ACC112 (cell line): Measurements from ENCODE around the gene MKRN2OS.
"Not testable (repeated sequence)": the region's sequence is repeated elsewhere in the genome, so short reads cannot be mapped to it uniquely, and the experiment has no call there.

ENCODE experiments used
- H2AFZ ChIP-seq: fragments of 200-600 bp; sonication (generic); one replicate; pipeline ENCODE4 v1.6.0; 2017; ENCODE audit warnings: antibody characterized with exemption, low read length; ENCODE audit not compliant: unreplicated experiment
- H3K27ac ChIP-seq: fragments of 200-600 bp; sonication (generic); 2 replicates; pipeline ENCODE4 v1.5.1; 2014; ENCODE audit warnings: low read depth, mild to moderate bottlenecking, antibody characterized with exemption, low read length, moderate library complexity
- H3K27me3 ChIP-seq: fragments of 200-600 bp; sonication (generic); 2 replicates; pipeline ENCODE4 v1.6.1; 2014; ENCODE audit warnings: mild to moderate bottlenecking, antibody characterized with exemption, low read length, moderate library complexity, mixed read lengths; ENCODE audit not compliant: insufficient read depth
- H3K36me3 ChIP-seq: fragments of 200-600 bp; sonication (generic); 2 replicates; pipeline ENCODE4 v1.6.1; 2016; ENCODE audit warnings: mild to moderate bottlenecking, antibody characterized with exemption, low read length, moderate library complexity, mixed read lengths; ENCODE audit not compliant: insufficient read depth
- H3K4me1 ChIP-seq: fragments of 200-600 bp; sonication (generic); one replicate; pipeline ENCODE4 v1.6.1; 2016; ENCODE audit warnings: low read length, mixed read lengths; ENCODE audit not compliant: insufficient read depth, unreplicated experiment, control insufficient read depth
- H3K4me3 ChIP-seq: fragments of 200-600 bp; sonication (generic); 2 replicates; pipeline ENCODE4 v1.5.1; 2014; ENCODE audit warnings: mild to moderate bottlenecking, low read depth, low read length
- H3K79me2 ChIP-seq: fragments of 200-600 bp; sonication (generic); one replicate; pipeline ENCODE4 v1.6.0; 2016; ENCODE audit warnings: low read length; ENCODE audit not compliant: control insufficient read depth, unreplicated experiment, insufficient read depth

The MKRN2OS gene

GRCh38 chr3:12549971-12550760 is 4.9 kb upstream of the MKRN2OS start:
- no peak overlapping the region for H3K27ac ChIP-seq
- no peak overlapping the region for H2AFZ ChIP-seq
- no peaks in the 10 kb centered on the region for H3K4me1 ChIP-seq
- no peaks in the 10 kb centered on the region for H3K79me2 ChIP-seq
- H3K27me3 ChIP-seq = no peaks in the 10 kb centered on the region
- H3K4me3 ChIP-seq = no peak overlapping the region
- no peaks in the 10 kb centered on the region for H3K36me3 ChIP-seq

- H2AFZ ChIP-seq = no peak overlapping the region
- H3K36me3 ChIP-seq = no peaks in the 10 kb centered on the region
- H3K4me1 ChIP-seq = no peaks in the 10 kb centered on the region
- no peak overlapping the region for H3K4me3 ChIP-seq
- no peaks in the 10 kb centered on the region for H3K27me3 ChIP-seq
- H3K79me2 ChIP-seq = no peaks in the 10 kb centered on the region
- no peak overlapping the region for H3K27ac ChIP-seq
Observed at GRCh38 chr3:12544652-12545472, 437 bp downstream of the MKRN2OS start.

- not testable (repeated sequence) for H2AFZ ChIP-seq, H3K27me3 ChIP-seq, H3K27ac ChIP-seq, H3K79me2 ChIP-seq, H3K4me3 ChIP-seq, H3K4me1 ChIP-seq, H3K36me3 ChIP-seq
Observed at GRCh38 chr3:12543497-12543896, 1.8 kb downstream of the MKRN2OS start.

GRCh38 chr3:12541625-12542024 is 3.7 kb downstream of the MKRN2OS start:
- Histone ChIP-seq H3K4me1 (no peaks in the 10 kb centered on the region), H3K4me3 (no peak overlapping the region), H3K27me3 (no peaks in the 10 kb centered on the region), H3K79me2 (no peaks in the 10 kb centered on the region), H3K27ac (no peak overlapping the region), H2AFZ (no peak overlapping the region), H3K36me3 (no peaks in the 10 kb centered on the region)

- no peaks in the 10 kb centered on the region for H3K27me3 ChIP-seq
- H3K27ac ChIP-seq = no peak overlapping the region
- no peaks in the 10 kb centered on the region for H3K4me1 ChIP-seq
- peaks cover 5% of the 10 kb centered on the region; the same call in 1 of the 2 replicates for H3K36me3 ChIP-seq
- H3K4me3 ChIP-seq = no peak overlapping the region
- no peaks in the 10 kb centered on the region for H3K79me2 ChIP-seq
- H2AFZ ChIP-seq = no peak overlapping the region
Observed at GRCh38 chr3:12536423-12536822, 8.9 kb downstream of the MKRN2OS start.

- Histone ChIP-seq H2AFZ (no peak overlapping the region), H3K27ac (no peak overlapping the region), H3K27me3 (no peaks in the 10 kb centered on the region), H3K4me1 (no peaks in the 10 kb centered on the region), H3K36me3 (peaks cover 5% of the 10 kb centered on the region; the same call in 1 of the 2 replicates), H3K4me3 (no peak overlapping the region), H3K79me2 (no peaks in the 10 kb centered on the region)
Observed at GRCh38 chr3:12532182-12532581, 13.1 kb downstream of the MKRN2OS start.

GRCh38 chr3:12527757-12528143 is 17.5 kb downstream of the MKRN2OS start:
- Histone ChIP-seq H3K27ac (no peak overlapping the region), H3K36me3 (peaks cover 10% of the 10 kb centered on the region), H2AFZ (no peak overlapping the region), H3K27me3 (no peaks in the 10 kb centered on the region), H3K4me1 (no peaks in the 10 kb centered on the region), H3K79me2 (no peaks in the 10 kb centered on the region), H3K4me3 (no peak overlapping the region)

- H3K4me3 ChIP-seq = no peak overlapping the region
- no peak overlapping the region for H3K27ac ChIP-seq
- H3K79me2 ChIP-seq = no peaks in the 10 kb centered on the region
- no peak overlapping the region for H2AFZ ChIP-seq
- no peaks in the 10 kb centered on the region for H3K4me1 ChIP-seq
- H3K27me3 ChIP-seq = no peaks in the 10 kb centered on the region
- peaks cover 10% of the 10 kb centered on the region for H3K36me3 ChIP-seq
Observed at GRCh38 chr3:12522721-12523120, 22.6 kb downstream of the MKRN2OS start.

- no peaks in the 10 kb centered on the region for H3K4me1 ChIP-seq
- H3K27ac ChIP-seq = no peak overlapping the region
- H3K79me2 ChIP-seq = no peaks in the 10 kb centered on the region
- peaks cover 10% of the 10 kb centered on the region for H3K36me3 ChIP-seq
- H3K4me3 ChIP-seq = no peak overlapping the region
- no peak overlapping the region for H2AFZ ChIP-seq
- H3K27me3 ChIP-seq = no peaks in the 10 kb centered on the region
Observed at GRCh38 chr3:12521010-12521409, 24.3 kb downstream of the MKRN2OS start.

GRCh38 chr3:12518261-12519028 is 26.9 kb downstream of the MKRN2OS start:
- Histone ChIP-seq H3K27me3 (no peaks in the 10 kb centered on the region), H3K27ac (no peak overlapping the region), H3K4me1 (no peaks in the 10 kb centered on the region), H3K79me2 (no peaks in the 10 kb centered on the region), H2AFZ (no peak overlapping the region), H3K36me3 (peaks cover 14% of the 10 kb centered on the region), H3K4me3 (no peak overlapping the region)
